Transverse colon (tissue), 4 donors: Measurements from ENCODE around the gene CKS1B.

Experiments used
- POLR2AphosphoS5 ChIP-seq, 3 donors: sonication (generic); formaldehyde crosslinking; IDR thresholded peaks; one replicate each; pipeline ENCODE4 v1.6.1; 2016; ENCODE audit warnings: antibody characterized with exemption in 3 of 3
- TF ChIP-seq, protein P1 (sequence below), 5 experiments: fragments of 200-600 bp in 3 of 5; fragments of 450-650 bp in 2 of 5; sonication (generic) in 3 of 5; IDR thresholded peaks; 1 replicate in 2 of 5; 2 replicates in 3 of 5; pipeline ENCODE4 v1.5.1; 2016 to 2017; ENCODE audit warnings: antibody characterized with exemption in 5 of 5, inconsistent platforms in 3 of 5, mild to moderate bottlenecking in 2 of 5, moderate library complexity in 1 of 5

DNA sequence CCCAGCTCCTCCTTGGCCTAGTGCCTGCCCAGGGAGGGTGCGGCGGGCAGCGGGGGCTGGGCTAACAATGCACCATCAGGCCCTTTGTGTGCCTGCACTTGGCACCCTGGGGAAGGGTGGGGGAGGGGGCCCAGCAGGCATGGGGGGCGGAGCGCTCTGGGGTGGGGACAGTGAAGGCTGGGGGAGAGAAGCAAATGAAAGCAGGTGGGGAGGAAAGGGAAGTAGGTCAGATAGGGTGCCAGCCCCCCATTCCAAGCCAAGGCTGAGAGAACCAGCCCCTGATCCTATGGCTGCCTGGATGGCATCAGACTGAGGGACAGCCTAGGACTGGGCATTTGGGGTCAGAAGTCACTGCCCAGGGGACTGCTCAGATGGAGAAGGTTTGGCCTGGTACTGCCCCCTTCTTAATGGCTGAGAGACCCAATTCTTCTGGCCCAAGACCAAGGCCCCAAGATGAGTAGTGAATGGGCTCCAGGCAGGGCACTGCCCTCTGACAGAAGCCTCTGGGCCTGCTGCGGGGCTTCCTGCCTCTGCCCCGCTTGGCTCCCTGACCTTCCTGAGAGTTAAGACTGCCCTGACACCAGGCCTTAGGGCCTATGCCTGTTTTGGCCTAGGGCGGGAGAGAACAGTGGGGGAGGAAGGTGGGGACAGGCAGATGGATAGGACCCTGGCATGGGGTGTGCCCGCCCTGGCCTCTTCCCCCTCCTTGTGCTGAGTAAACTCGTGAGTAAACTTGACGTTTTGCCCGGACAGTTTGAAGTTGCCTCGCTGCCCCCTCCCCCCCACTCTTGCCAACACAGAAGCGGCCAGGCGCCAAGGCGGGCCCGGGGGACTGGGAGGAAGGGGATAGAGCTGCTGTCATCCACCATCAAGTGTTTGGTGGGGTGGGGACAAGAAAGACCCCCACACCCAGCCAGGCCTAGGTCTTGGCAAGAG lies 30.9 kb downstream of the CKS1B start:
- peak; percentile 33 to 79 (median 77) for TF ChIP-seq POLR2AphosphoS5 (IDR thresholded peaks at IDR 0.05)
- TF ChIP-seq, protein P1, sequence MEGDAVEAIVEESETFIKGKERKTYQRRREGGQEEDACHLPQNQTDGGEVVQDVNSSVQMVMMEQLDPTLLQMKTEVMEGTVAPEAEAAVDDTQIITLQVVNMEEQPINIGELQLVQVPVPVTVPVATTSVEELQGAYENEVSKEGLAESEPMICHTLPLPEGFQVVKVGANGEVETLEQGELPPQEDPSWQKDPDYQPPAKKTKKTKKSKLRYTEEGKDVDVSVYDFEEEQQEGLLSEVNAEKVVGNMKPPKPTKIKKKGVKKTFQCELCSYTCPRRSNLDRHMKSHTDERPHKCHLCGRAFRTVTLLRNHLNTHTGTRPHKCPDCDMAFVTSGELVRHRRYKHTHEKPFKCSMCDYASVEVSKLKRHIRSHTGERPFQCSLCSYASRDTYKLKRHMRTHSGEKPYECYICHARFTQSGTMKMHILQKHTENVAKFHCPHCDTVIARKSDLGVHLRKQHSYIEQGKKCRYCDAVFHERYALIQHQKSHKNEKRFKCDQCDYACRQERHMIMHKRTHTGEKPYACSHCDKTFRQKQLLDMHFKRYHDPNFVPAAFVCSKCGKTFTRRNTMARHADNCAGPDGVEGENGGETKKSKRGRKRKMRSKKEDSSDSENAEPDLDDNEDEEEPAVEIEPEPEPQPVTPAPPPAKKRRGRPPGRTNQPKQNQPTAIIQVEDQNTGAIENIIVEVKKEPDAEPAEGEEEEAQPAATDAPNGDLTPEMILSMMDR (IDR thresholded peaks at IDR 0.05): no peak
